ENCODE measurements around the gene PIK3C3. TPM values are rescaled to one million over a fixed set of nuclear protein-coding genes. Genes with fewer than 3 reads are reported as not detected.
"Not testable (repeated sequence)": the region's sequence is repeated elsewhere in the genome, so short reads cannot be mapped to it uniquely, and the experiment has no call there.

The PIK3C3 gene
- total RNA-seq, 2 experiments from 2014 or later: 37.5 to 51.7 TPM

GRCh38 chr18:41992703-41993102, 37.7 kb downstream of the PIK3C3 start:
- Mint-ChIP-seq H3K27ac (no peak overlapping the region), H3K4me3 (no peak overlapping the region), H3K4me1 (peaks cover 4% of the 10 kb centered on the region), H3K9me3 (ENCODE audit: low read depth) (no peaks in the 10 kb centered on the region), H3K36me3 (ENCODE audit: low read depth) (peaks cover 40% of the 10 kb centered on the region), H3K27me3 (no peaks in the 10 kb centered on the region)
- intact Hi-C loops (cut with DNase I, micrococcal nuclease): no loop called here
- ChIA-PET POLR2A (no interaction called here), CTCF (interaction anchor here (0.6 kb wide), 1 partner anchor 46 kb away, joined by 3 read pairs; no protein-coding TSS in a partner anchor)
- DNase-seq (no peak), ATAC-seq (no peak)

DNA sequence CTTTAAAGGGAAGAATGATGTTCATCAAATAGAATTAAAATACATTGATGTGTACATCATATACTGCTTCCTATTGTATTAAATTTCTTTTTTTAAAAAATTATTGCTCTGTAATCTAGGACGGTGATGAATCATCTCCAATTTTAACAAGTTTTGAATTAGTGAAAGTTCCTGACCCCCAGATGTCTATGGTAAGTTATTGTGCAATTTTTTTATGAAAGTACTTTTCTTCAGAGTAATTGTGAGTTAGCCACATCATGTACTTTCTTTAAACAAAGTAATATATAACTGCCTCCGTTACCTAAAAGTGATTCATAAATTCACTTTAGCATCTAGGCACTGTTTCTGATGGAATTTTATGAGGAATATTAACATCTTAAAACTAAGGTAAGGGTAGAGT, 38.1 kb downstream of the PIK3C3 start:
- no peaks in the 10 kb centered on the region for H3K9me3 Mint-ChIP-seq (ENCODE audit: low read depth)
- ChIA-PET CTCF (interaction anchor here (1.0 kb wide), 1 partner anchor 24 kb away, joined by 3 read pairs; no protein-coding TSS in a partner anchor), POLR2A (no interaction called here)
- no peaks in the 10 kb centered on the region for H3K27me3 Mint-ChIP-seq
- DNase-seq: no peak
- H3K27ac Mint-ChIP-seq: no peak overlapping the region
- peaks cover 39% of the 10 kb centered on the region for H3K36me3 Mint-ChIP-seq (ENCODE audit: low read depth)
- no peak overlapping the region for H3K4me3 Mint-ChIP-seq
- peaks cover 4% of the 10 kb centered on the region for H3K4me1 Mint-ChIP-seq
- no peak for ATAC-seq
- intact Hi-C loops (cut with DNase I, micrococcal nuclease): no loop called here

GRCh38 chr18:41996020-41996419, 41.0 kb downstream of the PIK3C3 start:
- Mint-ChIP-seq H3K27me3 (no peaks in the 10 kb centered on the region), H3K27ac (no peak overlapping the region), H3K9me3 (ENCODE audit: low read depth) (no peaks in the 10 kb centered on the region), H3K4me3 (no peak overlapping the region), H3K4me1 (peaks cover 4% of the 10 kb centered on the region), H3K36me3 (ENCODE audit: low read depth) (peaks cover 52% of the 10 kb centered on the region)
- DNase-seq (no peak), ATAC-seq (no peak)
- ChIA-PET CTCF (interaction anchor here (0.6 kb wide), 1 partner anchor 40 kb away, joined by 3 read pairs; no protein-coding TSS in a partner anchor), POLR2A (no interaction called here)
- intact Hi-C loops (cut with DNase I, micrococcal nuclease): no loop called here

GRCh38 chr18:41999751-42000150, 44.7 kb downstream of the PIK3C3 start:
- ATAC-seq (no peak), DNase-seq (no peak)
- CTCF ChIA-PET: no interaction called here
- Mint-ChIP-seq H3K9me3 (ENCODE audit: low read depth) (no peaks in the 10 kb centered on the region), H3K4me3 (no peak overlapping the region), H3K36me3 (ENCODE audit: low read depth) (peaks cover 59% of the 10 kb centered on the region), H3K27me3 (no peaks in the 10 kb centered on the region), H3K4me1 (no peaks in the 10 kb centered on the region), H3K27ac (no peak overlapping the region)
- intact Hi-C loops (cut with DNase I, micrococcal nuclease): no loop called here
- POLR2A ChIA-PET: no interaction called here

GRCh38 chr18:42001801-42002200, 46.8 kb downstream of the PIK3C3 start:
- no peak for ATAC-seq
- intact Hi-C loops (cut with DNase I, micrococcal nuclease): no loop called here
- ChIA-PET POLR2A (no interaction called here), CTCF (no interaction called here)
- no peak for DNase-seq
- Mint-ChIP-seq H3K9me3 (ENCODE audit: low read depth) (no peaks in the 10 kb centered on the region), H3K36me3 (ENCODE audit: low read depth) (peaks cover 65% of the 10 kb centered on the region), H3K4me1 (peaks cover 2% of the 10 kb centered on the region), H3K27me3 (no peaks in the 10 kb centered on the region), H3K4me3 (no peak overlapping the region), H3K27ac (no peak overlapping the region)

DNA sequence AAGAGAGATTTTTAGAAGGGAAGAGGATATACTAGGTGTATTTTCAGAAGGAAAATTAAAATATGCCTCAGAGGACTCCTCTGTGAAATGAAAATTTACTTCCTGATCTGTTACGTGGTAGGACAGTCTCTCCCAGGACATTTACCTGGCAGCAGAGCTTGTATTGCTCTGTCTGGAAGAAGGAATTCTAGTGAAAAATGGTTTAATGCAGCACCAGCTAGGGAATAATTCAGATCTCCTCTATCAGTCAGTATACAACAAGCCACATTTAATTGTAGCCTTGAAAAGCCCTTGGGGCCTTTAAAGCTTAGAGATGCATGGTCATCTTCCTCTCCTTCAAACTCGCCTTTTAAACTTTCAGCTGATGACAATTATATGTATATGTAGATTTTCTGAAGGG, 49.6 kb downstream of the PIK3C3 start:
- Mint-ChIP-seq H3K36me3 (ENCODE audit: low read depth) (peaks cover 59% of the 10 kb centered on the region), H3K27ac (no peak overlapping the region), H3K4me1 (peaks cover 2% of the 10 kb centered on the region), H3K27me3 (no peaks in the 10 kb centered on the region), H3K9me3 (ENCODE audit: low read depth) (no peaks in the 10 kb centered on the region), H3K4me3 (no peak overlapping the region)
- POLR2A ChIA-PET: no interaction called here
- ATAC-seq: no peak
- CTCF ChIA-PET: interaction anchor here (0.7 kb wide), 1 partner anchor 23 kb away, joined by 3 read pairs; no protein-coding TSS in a partner anchor
- no peak for DNase-seq
- intact Hi-C loops (cut with DNase I, micrococcal nuclease): no loop called here

GRCh38 chr18:42005782-42006181, 50.7 kb downstream of the PIK3C3 start:
- H3K36me3 Mint-ChIP-seq (ENCODE audit: low read depth): peaks cover 58% of the 10 kb centered on the region

GRCh38 chr18:42009457-42009856, 54.4 kb downstream of the PIK3C3 start:
- Mint-ChIP-seq H3K4me1 (peaks cover 16% of the 10 kb centered on the region), H3K36me3 (ENCODE audit: low read depth) (peaks cover 50% of the 10 kb centered on the region)
- H3K27me3 Mint-ChIP-seq; ATAC-seq; H3K9me3 Mint-ChIP-seq (ENCODE audit: low read depth); H3K4me3 Mint-ChIP-seq; intact Hi-C loops (cut with DNase I, micrococcal nuclease); DNase-seq; CTCF ChIA-PET; H3K27ac Mint-ChIP-seq; POLR2A ChIA-PET: not testable (repeated sequence)

More at GRCh38 chr18:42005782-42006181, 50.7 kb downstream of the PIK3C3 start:
- intact Hi-C loops (cut with DNase I, micrococcal nuclease): no loop called here
- ATAC-seq (no peak), DNase-seq (no peak)
- Mint-ChIP-seq H3K4me3 (no peak overlapping the region), H3K27ac (no peak overlapping the region), H3K9me3 (ENCODE audit: low read depth) (no peaks in the 10 kb centered on the region), H3K27me3 (no peaks in the 10 kb centered on the region), H3K4me1 (peaks cover 5% of the 10 kb centered on the region)
- CTCF ChIA-PET: no interaction called here
- POLR2A ChIA-PET: interaction anchor here (0.6 kb wide), 1 partner anchor 82 kb away, joined by 3 read pairs; no protein-coding TSS in a partner anchor

DNA sequence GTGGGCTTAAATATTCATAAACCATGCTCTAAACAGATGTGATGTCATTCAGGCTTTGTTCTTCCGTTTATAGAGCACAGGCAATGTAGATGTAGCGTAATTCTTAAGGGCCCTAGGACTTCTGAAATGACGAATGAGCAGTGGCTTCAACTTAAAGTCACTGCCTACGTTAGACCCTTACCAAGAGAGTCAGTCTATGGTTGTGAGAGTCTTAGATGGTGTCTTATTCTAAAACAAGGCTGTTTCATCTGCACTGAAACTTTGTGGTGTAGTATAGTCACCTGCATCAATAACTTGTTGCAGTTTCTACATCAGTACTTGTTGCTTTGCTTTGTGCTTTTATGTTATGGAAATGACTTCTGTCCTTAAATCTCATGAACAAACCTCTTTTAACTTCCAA, 56.0 kb downstream of the PIK3C3 start:
- DNase-seq (no peak), ATAC-seq (peak; percentile 96)
- Mint-ChIP-seq H3K9me3 (ENCODE audit: low read depth) (no peaks in the 10 kb centered on the region), H3K27me3 (no peaks in the 10 kb centered on the region), H3K4me1 (peaks cover 13% of the 10 kb centered on the region), H3K36me3 (ENCODE audit: low read depth) (peaks cover 45% of the 10 kb centered on the region), H3K4me3 (no peak overlapping the region), H3K27ac (no peak overlapping the region)
- POLR2A ChIA-PET: no interaction called here
- intact Hi-C loops (cut with DNase I, micrococcal nuclease): no loop called here
- CTCF ChIA-PET: interaction anchor here (1.2 to 1.8 kb wide), 2 partner anchors 17 kb away, joined by 4 to 7 read pairs; no protein-coding TSS in a partner anchor

DNA sequence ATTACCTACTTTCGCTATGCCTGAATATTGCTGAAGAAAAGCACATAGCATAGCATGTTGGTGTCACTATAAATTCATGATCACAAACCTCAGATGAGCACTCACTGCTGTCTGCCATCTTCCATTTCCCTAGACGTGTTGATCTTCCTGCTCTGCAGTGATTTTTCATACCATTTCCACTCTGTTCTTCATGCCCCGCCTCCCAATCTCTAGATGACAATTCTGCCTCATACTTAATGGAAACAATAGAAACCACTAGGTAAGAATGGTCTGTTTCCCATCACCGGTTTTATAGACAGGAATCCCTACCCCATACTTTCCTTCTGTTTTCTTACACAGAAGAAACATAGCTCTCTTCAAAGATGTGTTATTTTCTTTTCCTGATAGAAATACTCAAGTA, 63.8 kb downstream of the PIK3C3 start:
- Mint-ChIP-seq H3K9me3 (ENCODE audit: low read depth) (no peaks in the 10 kb centered on the region), H3K27ac (no peak overlapping the region), H3K36me3 (ENCODE audit: low read depth) (peaks cover 28% of the 10 kb centered on the region), H3K4me3 (no peak overlapping the region), H3K4me1 (peaks cover 6% of the 10 kb centered on the region), H3K27me3 (no peaks in the 10 kb centered on the region)
- peak; percentile 8 for DNase-seq
- intact Hi-C loops (cut with DNase I, micrococcal nuclease): no loop called here
- CTCF ChIA-PET: interaction anchor here (4.2 kb wide), 1 partner anchor 9 kb away, joined by 26 read pairs; no protein-coding TSS in a partner anchor
- POLR2A ChIA-PET: no interaction called here
- peak; percentile 33 for ATAC-seq

DNA sequence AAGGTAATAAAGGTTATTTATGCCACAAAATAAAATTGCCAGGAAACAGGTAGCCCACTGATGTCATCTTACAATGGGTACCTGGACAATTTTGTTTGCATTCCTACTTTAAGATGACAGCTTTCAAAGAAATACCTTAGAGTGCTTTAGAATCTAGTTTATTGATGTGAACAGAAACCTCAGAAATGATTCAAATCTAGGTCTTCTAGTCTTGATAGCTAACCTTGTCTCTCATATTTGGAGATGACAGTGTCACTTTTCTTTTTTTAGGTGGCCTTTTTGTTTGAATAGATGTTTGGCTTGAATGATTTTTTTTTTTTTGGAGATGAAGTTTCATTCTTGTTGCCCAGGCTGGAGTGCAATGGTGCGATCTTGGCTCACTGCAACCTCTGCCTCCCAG, 69.1 kb downstream of the PIK3C3 start:
- Mint-ChIP-seq H3K4me1 (peaks cover 30% of the 10 kb centered on the region), H3K27ac (no peak overlapping the region), H3K9me3 (ENCODE audit: low read depth) (no peaks in the 10 kb centered on the region), H3K4me3 (no peak overlapping the region), H3K36me3 (ENCODE audit: low read depth) (peaks cover 12% of the 10 kb centered on the region), H3K27me3 (no peaks in the 10 kb centered on the region)
- ATAC-seq: peak; percentile 65
- intact Hi-C loops (cut with DNase I, micrococcal nuclease): loop anchor here in 1 of 2 experiments (2.0 kb wide), 1 partner anchor 41 kb away; no protein-coding TSS in a partner anchor
- CTCF ChIA-PET: interaction anchor here (0.6 to 0.7 kb wide), 3 partner anchors 17 to 38 kb away, joined by 3 read pairs; no protein-coding TSS in a partner anchor
- DNase-seq: no peak
- POLR2A ChIA-PET: no interaction called here

DNA sequence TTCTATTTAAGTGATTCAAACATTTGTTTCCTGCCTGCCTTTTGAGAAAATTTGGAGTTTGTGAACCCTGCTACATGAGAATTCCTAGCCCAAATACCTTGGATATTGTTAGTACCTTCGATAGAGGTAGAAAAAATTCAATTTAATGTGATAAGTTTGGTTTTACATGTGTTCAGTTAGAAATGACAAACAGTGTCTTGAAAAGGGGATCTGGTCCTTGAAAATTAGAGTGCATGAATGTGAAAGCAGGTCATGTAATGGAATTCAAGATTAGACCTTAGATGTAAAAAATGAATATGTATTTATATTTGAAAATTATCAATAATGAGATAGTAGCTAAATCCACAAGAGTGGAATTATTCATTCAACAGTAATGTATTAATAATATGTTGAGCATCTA, 70.5 kb downstream of the PIK3C3 start:
- ATAC-seq (no peak), DNase-seq (no peak)
- ChIA-PET CTCF (interaction anchor here (1.2 to 1.9 kb wide), 3 partner anchors 28 to 88 kb away, joined by 3 to 7 read pairs (median 4); no protein-coding TSS in a partner anchor), POLR2A (no interaction called here)
- no peak overlapping the region for H3K27ac Mint-ChIP-seq
- no peak overlapping the region for H3K4me3 Mint-ChIP-seq
- no peaks in the 10 kb centered on the region for H3K27me3 Mint-ChIP-seq
- intact Hi-C loops (cut with DNase I, micrococcal nuclease): loop anchor here in 1 of 2 experiments (2.0 kb wide), 1 partner anchor 43 kb away; no protein-coding TSS in a partner anchor
- no peaks in the 10 kb centered on the region for H3K9me3 Mint-ChIP-seq (ENCODE audit: low read depth)
- H3K36me3 Mint-ChIP-seq (ENCODE audit: low read depth): peaks cover 16% of the 10 kb centered on the region
- H3K4me1 Mint-ChIP-seq: peaks cover 30% of the 10 kb centered on the region
